Hepatocyte (in vitro differentiated cells): ENCODE results near the gene FSD1L. TPM values are rescaled to one million over a fixed set of nuclear protein-coding genes. Genes with fewer than 3 reads are reported as not detected.

Experiments
- DNase-seq: peaks from one replicate; pipeline ENCODE4 v3.0.0-alpha.2; 2016; ENCODE audit warnings: low spot score
- H2AFZ ChIP-seq: fragments of 200-600 bp; sonication (generic); 2 replicates; pipeline ENCODE4 v1.6.0; 2016; ENCODE audit warnings: antibody characterized with exemption, mild to moderate bottlenecking
- H3K27ac ChIP-seq: fragments of 200-600 bp; sonication (generic); 2 replicates; pipeline ENCODE4 v1.5.1; 2016; ENCODE audit warnings: mild to moderate bottlenecking
- H3K27me3 ChIP-seq: fragments of 200-600 bp; sonication (generic); 2 replicates; pipeline ENCODE4 v1.6.1; 2016
- H3K36me3 ChIP-seq: fragments of 200-600 bp; sonication (generic); replicated peaks from 2 replicates; pipeline ENCODE4 v1.5.1; 2016; ENCODE audit warnings: low read depth; ENCODE audit not compliant: insufficient read depth
- H3K4me1 ChIP-seq: fragments of 200-600 bp; sonication (generic); 2 replicates; pipeline ENCODE4 v1.5.1; 2016; ENCODE audit warnings: mild to moderate bottlenecking, moderate library complexity; ENCODE audit not compliant: insufficient read depth
- H3K4me2 ChIP-seq: fragments of 200-600 bp; sonication (generic); 2 replicates; pipeline ENCODE4 v1.6.0; 2016
- H3K4me3 ChIP-seq: fragments of 200-600 bp; sonication (generic); 2 replicates; pipeline ENCODE4 v1.5.1; 2016; ENCODE audit warnings: mild to moderate bottlenecking
- H3K79me2 ChIP-seq: fragments of 200-600 bp; sonication (generic); 2 replicates; pipeline ENCODE4 v1.6.0; 2017; ENCODE audit warnings: mild to moderate bottlenecking
- H3K9me2 ChIP-seq: fragments of 200-600 bp; sonication (generic); replicated peaks from 2 replicates; pipeline ENCODE4 v1.6.0; 2017; ENCODE audit warnings: mild to moderate bottlenecking; ENCODE audit not compliant: insufficient read depth
- H3K9me3 ChIP-seq: fragments of 200-600 bp; sonication (generic); 2 replicates; pipeline ENCODE4 v1.5.1; 2016; ENCODE audit warnings: low read depth, mild to moderate bottlenecking
- H4K20me1 ChIP-seq: fragments of 200-600 bp; sonication (generic); 2 replicates; pipeline ENCODE4 v1.6.0; 2016; ENCODE audit warnings: mild to moderate bottlenecking; ENCODE audit not compliant: insufficient read depth, poor library complexity, severe bottlenecking
- CTCF ChIP-seq: fragments of 200-600 bp; sonication (generic); IDR thresholded peaks from 2 replicates; pipeline ENCODE4 v1.5.1; 2016; ENCODE audit warnings: antibody characterized with exemption, mild to moderate bottlenecking; ENCODE audit not compliant: poor library complexity
- EZH2 ChIP-seq: fragments of 200-600 bp; sonication (generic); IDR thresholded peaks from 2 replicates; pipeline ENCODE4 v1.6.1; 2016; ENCODE audit warnings: antibody characterized with exemption, mild to moderate bottlenecking, borderline replicate concordance
- EZH2phosphoT487 ChIP-seq: fragments of 200-600 bp; sonication (generic); IDR thresholded peaks from one replicate; pipeline ENCODE4 v1.6.1; 2018; ENCODE audit warnings: antibody characterized with exemption, mild to moderate bottlenecking, low read depth, moderate library complexity; ENCODE audit not compliant: unreplicated experiment, severe bottlenecking
- WGBS: methylation state at CpG from one replicate; pipeline ENCODE4 v1.1.6; 2016; ENCODE audit warnings: low lambda C conversion rate; ENCODE audit errors: missing lambda C conversion rate; 5-methylcytosine and 5-hydroxymethylcytosine counted together
- polyA plus RNA-seq: library from polyadenylated mRNA; unstranded; fragments of >200 nt; fragmentation: Nextera tagmentation; extraction: Ambion mirVana; gene quantifications from 2 replicates; pipeline ENCODE4 v1.2.1, GENCODE V29; 2016
- total RNA-seq: library from RNA; depleted of rRNA; stranded (reverse); fragments of >200 nt; gene quantifications from 2 replicates; pipeline ENCODE4 v1.2.3, GENCODE V29; 2014

Gene FSD1L
- total and polyA plus RNA-seq, 2 experiments from 2014 or later = 1.1 to 9.3 TPM

GRCh38 chr9:105447386-105447813 lies 434 bp upstream of the FSD1L start:
- H4K20me1 ChIP-seq = no peaks in the 10 kb centered on the region
- H3K9me3 ChIP-seq = no peaks in the 10 kb centered on the region
- H3K27ac ChIP-seq = peak overlapping the region; percentile 33
- H2AFZ ChIP-seq = peak overlapping the region; percentile 94
- no peaks in the 10 kb centered on the region for H3K27me3 ChIP-seq
- H3K9me2 ChIP-seq = no peaks in the 10 kb centered on the region
- peaks cover 7% of the 10 kb centered on the region for H3K4me1 ChIP-seq
- peaks cover 36% of the 10 kb centered on the region for H3K79me2 ChIP-seq
- WGBS = 24% methylated on average over 16 of the region's 16 CpGs
- DNase-seq = no peak
- H3K36me3 ChIP-seq = no peaks in the 10 kb centered on the region
- peak overlapping the region; percentile 84 for H3K4me3 ChIP-seq
- TF ChIP-seq CTCF (no peak), EZH2 (no peak), EZH2phosphoT487 (no peak)
- H3K4me2 ChIP-seq = peak overlapping the region; percentile 86

GRCh38 chr9:105449081-105449480 lies 1.2 kb downstream of the FSD1L start:
- H3K36me3 ChIP-seq = no peaks in the 10 kb centered on the region
- no peaks in the 10 kb centered on the region for H4K20me1 ChIP-seq
- H3K9me3 ChIP-seq = no peaks in the 10 kb centered on the region
- whole genome bisulfite sequencing = 23% methylated on average over 2 of the region's 2 CpGs
- H3K9me2 ChIP-seq = no peaks in the 10 kb centered on the region
- peak overlapping the region; percentile 69 for H2AFZ ChIP-seq
- peaks cover 50% of the 10 kb centered on the region for H3K79me2 ChIP-seq
- no peaks in the 10 kb centered on the region for H3K27me3 ChIP-seq
- DNase-seq = no peak
- peak overlapping the region; percentile 86 for H3K4me2 ChIP-seq
- H3K4me1 ChIP-seq = peaks cover 7% of the 10 kb centered on the region
- no peak for TF ChIP-seq CTCF
- TF ChIP-seq EZH2phosphoT487 = no peak
- no peak for TF ChIP-seq EZH2
- peak overlapping the region; percentile 80 for H3K27ac ChIP-seq
- H3K4me3 ChIP-seq = peak overlapping the region; percentile 84

- Histone ChIP-seq H3K36me3 (no peaks in the 10 kb centered on the region), H3K4me3 (no peak overlapping the region), H3K9me3 (no peaks in the 10 kb centered on the region), H3K9me2 (no peaks in the 10 kb centered on the region), H3K27ac (peak overlapping the region; percentile 11), H3K79me2 (peaks cover 81% of the 10 kb centered on the region), H3K4me1 (peaks cover 7% of the 10 kb centered on the region), H2AFZ (no peak overlapping the region), H4K20me1 (peaks cover 4% of the 10 kb centered on the region), H3K27me3 (no peaks in the 10 kb centered on the region), H3K4me2 (no peak overlapping the region)
- no peak for DNase-seq
- WGBS = 94% methylated on average over 3 of the region's 3 CpGs
- no peak for TF ChIP-seq EZH2phosphoT487
- no peak for TF ChIP-seq EZH2
- TF ChIP-seq CTCF = no peak
These were observed 4.4 kb downstream of the FSD1L start for GRCh38 chr9:105452185-105452584.
